Peyer's patch (tissue), 4 donors: ENCODE data around the gene TRIO.

ENCODE experiments used
- CTCF ChIP-seq, 6 experiments: fragments of 450-650 bp in 4 of 6; fragments of 200-600 bp in 2 of 6; sonication (generic) in 1 of 6; IDR thresholded peaks; one replicate each; pipeline ENCODE4 v1.5.1; 2017 to 2019; ENCODE audit warnings: antibody characterized with exemption in 6 of 6, mild to moderate bottlenecking in 3 of 6, moderate library complexity in 1 of 6
- POLR2A ChIP-seq, 2 donors: fragments of 450-650 bp; IDR thresholded peaks; one replicate each; pipeline ENCODE4 v1.5.1; 2017; ENCODE audit warnings: antibody characterized with exemption in 2 of 2, mild to moderate bottlenecking in 2 of 2, moderate library complexity in 2 of 2

GRCh38 chr5:14251733-14252132 is 108.6 kb downstream of the TRIO start:
- no peak for TF ChIP-seq CTCF (IDR thresholded peaks at IDR 0.05)
- no peak for TF ChIP-seq POLR2A (IDR thresholded peaks at IDR 0.05)
